AML-193 (cell line): ENCODE measurements around the gene CYP26B1.

ENCODE experiments used
- DNase-seq, 2 experiments: peaks; one replicate each; lab custom pipeline; 2025; lab: John Stamatoyannopoulos, UW

Gene CYP26B1

GRCh38 chr2:72147303-72147971, at the start of gene CYP26B1:
TSS of gene CYP26B1 (minus strand) at chr2:72147862. CDS start at chr2:72147834, 28 bp downstream.
- no peak for DNase-seq

DNA sequence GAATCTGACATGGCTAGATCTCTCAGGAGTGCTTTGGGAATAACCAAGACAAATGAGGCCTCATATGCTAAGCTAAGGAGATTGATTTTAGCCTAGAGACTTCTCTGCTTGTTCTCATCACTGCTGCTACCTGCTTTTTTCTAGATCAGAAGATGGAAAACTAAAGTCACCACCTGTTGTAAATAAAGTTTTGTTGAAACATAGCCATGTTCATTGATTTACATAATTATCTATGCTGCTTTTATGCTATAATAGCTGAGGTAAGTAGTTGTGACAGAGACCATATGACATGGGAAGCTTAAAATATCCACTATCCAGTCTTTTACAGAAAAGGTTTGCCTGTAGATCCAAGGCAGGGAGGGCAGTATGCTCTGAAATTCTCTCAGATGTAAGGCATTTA, 46.1 kb upstream of the CYP26B1 start:
- DNase-seq = no peak

- DNase-seq = no peak
Observed at GRCh38 chr2:72191441-72191840, 43.8 kb upstream of the CYP26B1 start.

- no peak for DNase-seq
Observed at GRCh38 chr2:72185206-72185605, 37.5 kb upstream of the CYP26B1 start.

GRCh38 chr2:72183466-72183865, 35.8 kb upstream of the CYP26B1 start:
- DNase-seq = no peak

DNA sequence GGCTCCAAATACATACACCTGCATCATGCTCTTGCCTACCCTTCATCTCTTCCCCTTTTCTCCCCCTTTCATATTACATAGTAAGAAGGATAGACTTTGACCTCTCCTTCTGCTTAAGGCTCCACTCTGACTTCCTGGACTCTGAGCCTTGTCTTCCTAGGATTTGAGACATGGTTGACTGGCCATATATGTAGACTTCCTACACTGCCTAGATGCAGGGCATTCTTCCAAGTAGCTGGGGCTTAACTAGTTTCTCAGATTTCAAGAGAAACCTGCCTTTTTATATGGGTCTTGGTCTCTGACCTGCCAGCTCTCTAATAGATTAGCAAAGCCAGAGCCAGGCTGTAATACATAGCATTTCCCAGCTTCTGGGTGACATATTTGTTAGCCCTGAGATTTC, 35.4 kb upstream of the CYP26B1 start:
- no peak for DNase-seq

GRCh38 chr2:72182547-72182946, 34.9 kb upstream of the CYP26B1 start:
- DNase-seq = no peak

DNA sequence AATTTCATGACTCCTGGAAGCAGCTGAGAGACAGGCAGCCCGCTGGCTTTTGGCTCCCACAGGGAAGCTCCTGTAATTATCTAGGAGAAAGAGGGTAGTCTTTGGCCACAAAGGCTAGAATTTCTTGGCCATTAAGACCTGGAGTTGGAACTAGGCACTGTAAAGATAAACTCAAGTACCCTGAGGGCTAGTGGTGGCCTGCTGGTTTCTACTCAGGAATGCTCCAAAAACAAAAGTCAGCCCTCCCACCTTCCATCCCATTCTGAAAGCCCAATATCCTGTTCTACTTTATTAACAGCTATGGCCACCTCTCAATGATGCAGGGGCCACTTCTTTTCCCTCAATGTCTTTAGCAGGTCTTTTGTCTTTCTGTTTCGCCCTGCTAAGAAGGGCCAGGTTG, 34.0 kb upstream of the CYP26B1 start:
- no peak for DNase-seq

- no peak for DNase-seq
Observed at GRCh38 chr2:72180351-72180750, 32.7 kb upstream of the CYP26B1 start.

GRCh38 chr2:72178551-72178950, 30.9 kb upstream of the CYP26B1 start:
- no peak for DNase-seq

DNA sequence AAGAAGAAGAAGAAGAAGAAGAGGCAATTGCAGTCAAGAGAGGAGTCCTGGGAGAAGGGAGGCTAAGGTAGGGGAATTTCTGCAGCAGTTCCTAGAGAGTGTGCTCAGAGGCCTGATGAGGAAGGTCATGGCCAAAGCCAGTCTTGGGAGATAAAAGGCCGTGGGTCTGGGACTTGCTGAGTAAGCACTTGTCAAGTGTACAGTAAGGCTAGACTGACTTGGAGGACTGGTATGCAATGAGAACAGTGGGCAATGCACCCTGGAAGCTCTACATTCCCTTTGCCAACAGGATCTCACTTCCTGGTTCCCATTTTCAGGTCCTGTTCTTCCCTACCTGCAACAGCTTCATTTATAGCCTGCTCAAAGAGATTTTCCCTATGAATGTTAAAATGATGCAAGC, 28.6 kb upstream of the CYP26B1 start:
- no peak for DNase-seq

DNA sequence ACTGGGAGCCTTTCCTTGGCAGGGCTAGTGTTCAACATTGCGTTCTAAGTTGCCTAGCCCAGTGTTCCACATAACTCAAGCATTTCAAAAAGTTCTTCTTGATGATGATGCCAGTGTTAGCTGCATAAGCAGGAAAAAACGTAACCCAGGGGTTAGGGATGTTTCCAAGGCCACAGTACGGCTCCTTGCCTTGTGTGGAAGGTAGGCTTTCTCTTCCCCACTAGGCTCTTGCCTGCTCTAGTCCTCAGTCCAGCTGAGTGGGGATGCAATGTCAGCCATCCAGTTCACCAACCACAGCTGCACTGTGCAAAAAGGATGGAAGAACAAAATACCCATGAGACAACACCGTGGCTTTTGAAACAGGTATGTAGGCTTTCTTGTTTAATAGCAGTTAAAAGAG, 28.0 kb upstream of the CYP26B1 start:
- DNase-seq = no peak

GRCh38 chr2:72173640-72174321, 26.1 kb upstream of the CYP26B1 start:
- no peak for DNase-seq

DNA sequence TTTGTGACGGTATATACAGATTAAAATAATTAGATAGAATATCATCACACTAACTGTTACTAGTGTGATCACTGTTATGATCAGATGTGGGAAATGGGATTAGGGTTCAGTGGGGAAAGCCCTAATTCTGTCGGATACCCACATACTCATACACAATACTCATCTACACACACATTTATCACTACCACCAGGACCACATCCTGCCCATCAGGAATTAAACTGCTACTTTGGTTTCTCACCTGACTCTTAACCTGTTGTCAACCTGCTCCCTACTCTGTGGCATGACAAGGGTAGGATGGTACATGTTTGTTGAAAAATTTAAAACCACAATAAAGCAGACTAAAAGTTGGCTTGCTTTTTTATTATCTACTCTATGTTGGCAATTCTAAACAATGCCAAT, 24.8 kb upstream of the CYP26B1 start:
- no peak for DNase-seq

DNA sequence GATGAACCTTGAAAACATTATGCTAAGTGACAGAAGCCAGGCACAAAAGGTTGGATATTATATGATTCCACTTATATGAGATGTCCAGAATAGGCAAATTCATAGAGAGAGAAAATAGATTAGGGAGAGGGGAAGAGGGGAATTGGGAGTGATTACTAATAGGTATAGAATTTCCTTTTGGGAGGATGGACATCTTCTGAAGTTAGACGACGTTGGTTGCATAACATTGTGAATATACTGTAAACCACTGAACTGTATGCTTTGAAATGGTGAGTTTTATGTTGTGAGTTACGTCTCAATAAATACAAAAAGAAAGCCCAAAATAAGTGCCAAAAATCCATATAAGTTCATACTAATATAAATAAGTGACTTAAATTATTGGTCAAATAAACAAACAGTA, 18.6 kb upstream of the CYP26B1 start:
- DNase-seq = no peak

- no peak for DNase-seq
Observed at GRCh38 chr2:72165792-72166191, 18.1 kb upstream of the CYP26B1 start.

DNA sequence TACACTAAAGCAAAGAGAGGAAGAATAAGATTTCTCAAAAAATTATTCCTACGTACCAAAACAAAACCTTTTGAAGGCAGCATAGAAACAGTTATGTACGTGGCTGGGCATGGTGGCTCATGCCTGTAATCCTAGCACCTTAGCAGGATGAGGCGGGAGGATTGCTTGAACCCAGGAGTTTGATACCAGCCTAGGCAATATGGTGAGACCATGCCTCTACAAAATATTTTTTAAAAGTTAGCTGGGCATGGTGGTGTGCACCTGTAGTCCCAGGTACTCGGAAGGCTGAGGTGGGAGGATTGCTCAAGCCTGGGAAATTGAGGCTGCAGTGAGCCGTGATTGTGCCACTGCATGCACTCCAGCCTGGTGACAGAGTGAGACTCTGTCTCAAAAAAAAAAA, 14.9 kb upstream of the CYP26B1 start:
- no peak for DNase-seq

DNA sequence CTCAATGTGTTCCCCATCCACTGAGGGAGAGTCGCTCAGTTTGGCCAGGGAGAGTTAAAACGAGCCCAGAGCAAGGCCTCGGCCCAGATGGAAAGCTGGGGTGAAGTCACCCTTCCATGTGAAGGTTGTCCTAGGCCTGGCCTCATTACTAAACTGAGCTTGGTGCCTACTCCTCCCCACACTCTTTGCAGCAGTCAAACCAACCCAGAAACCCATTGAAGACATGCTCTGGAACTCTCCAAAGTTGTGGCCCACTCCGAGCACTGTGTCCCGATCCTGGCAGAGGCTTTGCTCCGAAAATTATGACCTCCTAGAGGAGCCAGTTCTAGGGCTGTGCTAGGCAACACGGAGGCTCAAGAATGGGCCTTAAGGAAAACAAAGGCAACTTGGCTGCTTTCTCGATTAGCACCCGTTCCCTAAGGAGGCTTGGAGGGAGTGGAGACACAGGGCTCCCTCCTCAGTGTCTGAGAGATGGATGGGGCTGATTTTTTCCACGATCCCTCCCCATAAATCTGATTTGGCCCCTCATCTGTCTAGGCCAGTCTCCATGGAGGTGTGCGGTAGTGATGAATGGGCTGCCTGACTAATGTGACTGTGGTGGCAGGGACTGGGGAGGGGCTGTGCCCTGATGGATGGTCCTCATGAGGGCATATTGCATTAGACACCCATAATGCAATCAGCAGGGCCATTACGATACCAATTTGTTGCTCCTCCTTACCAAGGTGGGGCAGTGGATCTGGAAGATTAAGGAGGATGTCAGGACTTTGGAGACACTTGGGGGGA, 11.7 kb upstream of the CYP26B1 start:
- DNase-seq = no peak

DNA sequence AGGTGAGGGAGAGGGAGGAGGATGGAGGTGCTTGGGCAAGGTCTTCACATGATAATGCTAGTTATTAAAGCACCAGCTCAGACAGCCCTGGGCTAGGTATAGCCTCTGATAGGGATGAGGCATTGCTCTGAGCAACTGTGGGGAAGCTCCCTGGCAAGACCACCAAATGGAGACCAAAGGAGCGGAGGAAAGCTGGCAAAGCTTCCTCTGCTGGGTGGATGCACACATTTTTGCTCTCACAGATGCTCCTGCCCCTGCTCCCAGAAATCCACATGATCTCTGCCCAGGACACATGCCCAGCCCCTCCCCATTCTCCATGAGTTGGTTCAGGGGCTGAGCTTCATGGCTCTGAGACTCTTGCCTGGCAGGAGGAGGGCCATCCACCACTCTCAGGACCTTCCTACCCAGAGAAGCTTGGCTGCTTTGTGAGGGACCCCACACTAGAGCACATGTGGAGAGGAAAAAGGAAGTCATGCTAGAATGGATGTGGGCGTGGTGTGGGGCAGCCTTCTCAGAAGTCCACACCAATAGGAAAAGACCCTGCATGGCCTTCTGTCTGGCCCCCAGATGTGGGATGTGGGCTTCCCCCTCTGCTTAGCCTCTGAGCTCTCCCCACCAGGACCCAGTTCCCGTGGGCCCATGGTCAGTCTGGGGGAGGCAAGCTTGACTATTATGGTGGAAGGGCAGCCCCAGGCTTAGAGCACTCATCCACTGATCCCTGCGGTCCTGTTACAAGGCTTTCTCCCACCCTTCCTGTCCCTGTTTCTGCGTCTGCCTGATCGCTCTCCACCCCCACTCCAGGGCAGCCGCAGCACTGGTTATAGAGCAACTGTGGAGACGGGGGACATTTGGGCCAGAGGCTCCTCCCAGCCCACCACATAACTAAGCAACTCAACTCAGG, 10.5 kb upstream of the CYP26B1 start:
- no peak for DNase-seq

- no peak for DNase-seq
Observed at GRCh38 chr2:72156872-72157271, 9.2 kb upstream of the CYP26B1 start.

DNA sequence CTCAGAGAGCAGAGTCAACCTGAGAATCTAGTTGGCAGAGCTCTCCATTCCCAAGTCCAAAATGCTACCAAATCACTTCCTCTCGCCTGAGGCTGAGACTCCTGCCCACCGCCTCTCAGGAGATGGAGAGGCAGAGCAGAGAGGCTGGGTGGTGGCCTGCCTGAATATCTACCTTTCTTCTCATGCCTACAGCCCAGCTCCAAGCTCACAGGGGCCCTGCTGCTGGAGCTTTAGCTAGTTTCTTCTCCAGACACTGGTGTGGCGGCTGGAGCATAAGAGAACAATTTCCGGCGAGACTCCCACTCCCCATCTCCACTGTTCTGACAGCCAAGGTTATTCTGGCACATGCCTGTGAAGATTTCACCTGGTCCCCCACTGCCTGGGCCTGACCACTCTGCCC, 8.1 kb upstream of the CYP26B1 start:
- DNase-seq = no peak

DNA sequence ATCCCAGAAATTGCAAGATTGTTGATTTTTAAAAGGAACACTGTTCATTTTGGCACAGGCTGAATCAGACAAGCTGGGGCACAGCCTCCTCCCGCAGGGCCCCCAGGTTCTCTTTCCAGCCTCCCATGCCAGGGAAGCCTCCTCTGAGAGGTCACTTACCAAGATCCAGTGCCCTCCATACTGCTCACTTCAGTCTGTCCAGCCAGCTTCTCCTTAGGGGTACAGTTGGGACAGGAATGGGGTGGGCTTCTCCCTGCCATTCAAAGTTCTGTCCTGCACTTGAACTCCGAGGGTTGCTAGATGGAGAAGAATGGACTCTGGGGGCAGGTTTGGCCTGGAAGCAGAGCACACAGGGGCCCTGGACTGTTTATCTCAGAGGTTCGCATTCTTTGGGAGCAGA, 7.5 kb upstream of the CYP26B1 start:
- DNase-seq = no peak
